Neural progenitor cell (in vitro differentiated cells): ENCODE results near the gene SH3GLB2. TPM values are rescaled to one million over a fixed set of nuclear protein-coding genes. Genes with fewer than 3 reads are reported as not detected.

Experiments
- DNase-seq: peaks from one replicate; pipeline ENCODE4 v3.0.0-alpha.2; 2016; ENCODE audit warnings: low spot score
- H2AFZ ChIP-seq: fragments of 200-600 bp; sonication (generic); replicated peaks from 2 replicates; pipeline ENCODE4 v1.6.1; 2016; ENCODE audit warnings: antibody characterized with exemption
- H3F3A ChIP-seq: fragments of 200-600 bp; sonication (generic); 2 replicates; pipeline ENCODE4 v1.6.1; 2016; ENCODE audit warnings: antibody characterized with exemption, low read depth
- H3K27ac ChIP-seq: fragments of 200-600 bp; sonication (generic); 2 replicates; pipeline ENCODE4 v1.5.1; 2016; ENCODE audit warnings: mild to moderate bottlenecking
- H3K27me3 ChIP-seq: fragments of 200-600 bp; sonication (generic); 2 replicates; pipeline ENCODE4 v1.6.1; 2016; ENCODE audit warnings: mild to moderate bottlenecking, moderate library complexity
- H3K36me3 ChIP-seq: fragments of 200-600 bp; sonication (generic); 2 replicates; pipeline ENCODE4 v1.5.1; 2016
- H3K4me1 ChIP-seq: fragments of 200-600 bp; sonication (generic); 2 replicates; pipeline ENCODE4 v1.6.1; 2016; ENCODE audit warnings: mixed run types
- H3K4me2 ChIP-seq: fragments of 200-600 bp; sonication (generic); 2 replicates; pipeline ENCODE4 v1.6.1; 2016
- H3K4me3 ChIP-seq: fragments of 200-600 bp; sonication (generic); 2 replicates; pipeline ENCODE4 v1.5.1; 2016
- H3K79me2 ChIP-seq: fragments of 200-600 bp; sonication (generic); 2 replicates; pipeline ENCODE4 v1.6.1; 2016; ENCODE audit warnings: low read depth
- H3K9ac ChIP-seq: fragments of 200-600 bp; sonication (generic); 2 replicates; pipeline ENCODE4 v1.6.1; 2016
- H3K9me3 ChIP-seq: fragments of 200-600 bp; sonication (generic); 2 replicates; pipeline ENCODE4 v1.5.1; 2016; ENCODE audit warnings: low read depth
- H4K20me1 ChIP-seq: fragments of 200-600 bp; sonication (generic); 2 replicates; pipeline ENCODE4 v1.6.1; 2016; ENCODE audit warnings: low read depth
- H3K27ac Mint-ChIP-seq: 3 replicates; pipeline ENCODE4 v1.8.0; 2021; ENCODE audit warnings: mixed read lengths
- H3K27me3 Mint-ChIP-seq: 2 replicates; pipeline ENCODE4 v1.8.0; 2022; ENCODE audit warnings: low read depth, mild to moderate bottlenecking, inconsistent platforms, moderate library complexity, mixed read lengths; ENCODE audit not compliant: insufficient read depth
- H3K36me3 Mint-ChIP-seq: 3 replicates; pipeline ENCODE4 v1.8.0; 2021; ENCODE audit warnings: mixed read lengths
- H3K4me1 Mint-ChIP-seq: 3 replicates; pipeline ENCODE4 v1.8.0; 2021; ENCODE audit warnings: mixed read lengths
- H3K4me3 Mint-ChIP-seq: 3 replicates; pipeline ENCODE4 v1.8.0; 2021; ENCODE audit warnings: mild to moderate bottlenecking, moderate library complexity, mixed read lengths
- H3K9me3 Mint-ChIP-seq: 3 replicates; pipeline ENCODE4 v1.8.0; 2020; ENCODE audit warnings: mixed read lengths
- EZH2 ChIP-seq: fragments of 200-600 bp; sonication (generic); IDR thresholded peaks from 2 replicates; pipeline ENCODE4 v1.6.1; 2017; ENCODE audit warnings: antibody characterized with exemption, mild to moderate bottlenecking, moderate library complexity
- EZH2phosphoT487 ChIP-seq: fragments of 200-600 bp; sonication (generic); IDR thresholded peaks from 2 replicates; pipeline ENCODE4 v1.6.1; 2017; ENCODE audit warnings: antibody characterized with exemption
- total RNA-seq: library from RNA; depleted of rRNA; stranded (reverse); fragments of >200 nt; gene quantifications from 2 replicates; pipeline ENCODE4 v1.2.3, GENCODE V29; 2015; ENCODE audit warnings: low replicate concordance
- TF ChIP-seq, protein P1 (sequence below): fragments of 200-600 bp; sonication (generic); IDR thresholded peaks from 2 replicates; pipeline ENCODE4 v1.5.1; 2017; ENCODE audit warnings: antibody characterized with exemption, mild to moderate bottlenecking

SH3GLB2 gene
- total RNA-seq, 1 donor from 2014 or later = 45.7 TPM

DNA sequence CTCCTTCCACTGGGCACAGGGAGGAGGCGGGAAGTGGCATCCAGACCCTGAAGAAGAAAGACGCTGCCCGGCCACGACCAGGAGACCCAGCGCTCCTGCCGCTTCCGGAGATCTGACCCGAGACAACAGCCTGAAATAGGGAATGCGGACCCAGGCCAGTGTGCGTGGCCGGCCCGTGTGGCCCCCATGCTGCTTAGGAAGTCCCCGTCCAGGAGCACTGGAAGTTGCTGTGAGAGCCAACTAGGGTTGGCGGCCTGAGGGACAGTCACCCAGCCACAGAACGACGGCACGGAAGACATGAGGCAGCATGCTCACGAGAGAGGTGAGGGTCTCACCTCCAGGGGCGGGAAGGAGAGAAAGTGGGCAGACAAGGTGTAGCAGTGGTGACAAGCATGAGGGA lies 17.0 kb downstream of the SH3GLB2 start:
- H3K27me3 ChIP-seq = no peaks in the 10 kb centered on the region
- Mint-ChIP-seq H3K9me3 (no peaks in the 10 kb centered on the region), H3K4me3 (peak overlapping the region; percentile 37), H3K36me3 (peaks cover 12% of the 10 kb centered on the region), H3K27me3 (peaks cover 9% of the 10 kb centered on the region), H3K27ac (no peak overlapping the region), H3K4me1 (peaks cover 5% of the 10 kb centered on the region)
- no peaks in the 10 kb centered on the region for H3K79me2 ChIP-seq
- no peaks in the 10 kb centered on the region for H3K36me3 ChIP-seq
- no peak overlapping the region for H2AFZ ChIP-seq
- no peak overlapping the region for H3K4me3 ChIP-seq
- peaks cover 28% of the 10 kb centered on the region for H4K20me1 ChIP-seq
- H3K9ac ChIP-seq = no peak overlapping the region
- H3F3A ChIP-seq = peaks cover 13% of the 10 kb centered on the region
- no peak for TF ChIP-seq EZH2phosphoT487
- TF ChIP-seq, protein P1, sequence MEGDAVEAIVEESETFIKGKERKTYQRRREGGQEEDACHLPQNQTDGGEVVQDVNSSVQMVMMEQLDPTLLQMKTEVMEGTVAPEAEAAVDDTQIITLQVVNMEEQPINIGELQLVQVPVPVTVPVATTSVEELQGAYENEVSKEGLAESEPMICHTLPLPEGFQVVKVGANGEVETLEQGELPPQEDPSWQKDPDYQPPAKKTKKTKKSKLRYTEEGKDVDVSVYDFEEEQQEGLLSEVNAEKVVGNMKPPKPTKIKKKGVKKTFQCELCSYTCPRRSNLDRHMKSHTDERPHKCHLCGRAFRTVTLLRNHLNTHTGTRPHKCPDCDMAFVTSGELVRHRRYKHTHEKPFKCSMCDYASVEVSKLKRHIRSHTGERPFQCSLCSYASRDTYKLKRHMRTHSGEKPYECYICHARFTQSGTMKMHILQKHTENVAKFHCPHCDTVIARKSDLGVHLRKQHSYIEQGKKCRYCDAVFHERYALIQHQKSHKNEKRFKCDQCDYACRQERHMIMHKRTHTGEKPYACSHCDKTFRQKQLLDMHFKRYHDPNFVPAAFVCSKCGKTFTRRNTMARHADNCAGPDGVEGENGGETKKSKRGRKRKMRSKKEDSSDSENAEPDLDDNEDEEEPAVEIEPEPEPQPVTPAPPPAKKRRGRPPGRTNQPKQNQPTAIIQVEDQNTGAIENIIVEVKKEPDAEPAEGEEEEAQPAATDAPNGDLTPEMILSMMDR = no peak
- TF ChIP-seq EZH2 = no peak
- H3K4me2 ChIP-seq = no peak overlapping the region
- H3K27ac ChIP-seq = no peak overlapping the region
- H3K4me1 ChIP-seq = no peaks in the 10 kb centered on the region
- DNase-seq = no peak
- H3K9me3 ChIP-seq = no peaks in the 10 kb centered on the region

DNA sequence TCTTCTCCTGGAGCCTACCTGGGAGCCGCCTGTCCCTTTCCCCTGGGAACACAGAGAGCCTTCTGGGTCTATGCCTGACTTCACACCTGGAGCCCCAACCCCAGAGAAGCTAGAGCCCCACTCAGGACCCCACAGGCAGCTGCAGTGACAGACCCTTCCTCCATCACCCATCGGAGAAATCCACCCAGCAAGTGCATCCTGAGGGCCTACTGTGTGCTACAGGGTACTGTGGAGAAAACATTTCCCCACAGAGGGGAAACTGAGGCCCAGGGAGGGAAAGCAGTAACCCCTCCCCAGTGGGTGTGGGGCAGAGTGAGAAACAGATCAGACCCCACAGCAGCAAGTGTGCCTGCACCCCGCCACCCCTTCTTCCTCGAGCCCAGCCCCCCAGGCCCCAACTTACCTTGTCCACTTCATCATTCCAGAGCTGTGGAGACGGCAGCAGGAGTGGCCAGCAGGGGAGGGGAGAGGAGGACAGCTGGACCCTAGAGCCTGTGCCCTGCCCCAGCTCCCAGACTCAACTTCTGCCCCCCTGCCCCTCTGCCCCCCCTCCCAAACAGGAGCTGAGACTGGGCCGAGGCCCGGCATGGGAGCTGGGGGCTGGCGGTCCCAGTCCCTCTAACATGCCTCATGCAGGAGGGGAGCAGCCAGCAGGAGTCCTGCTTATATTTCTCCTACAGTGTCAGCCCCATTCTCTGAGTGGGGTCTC lies 17.7 kb downstream of the SH3GLB2 start:
- no peak overlapping the region for H3K27ac Mint-ChIP-seq
- H3K27me3 Mint-ChIP-seq = peaks cover 9% of the 10 kb centered on the region
- no peaks in the 10 kb centered on the region for H3K79me2 ChIP-seq
- H3K9me3 ChIP-seq = no peaks in the 10 kb centered on the region
- no peaks in the 10 kb centered on the region for H3K36me3 ChIP-seq
- no peaks in the 10 kb centered on the region for H3K4me1 ChIP-seq
- H3K9me3 Mint-ChIP-seq = no peaks in the 10 kb centered on the region
- H3K4me1 Mint-ChIP-seq = peaks cover 5% of the 10 kb centered on the region
- H3F3A ChIP-seq = peaks cover 20% of the 10 kb centered on the region
- DNase-seq = no peak
- TF ChIP-seq EZH2 (no peak), EZH2phosphoT487 (no peak)
- TF ChIP-seq, protein P1 = no peak
- no peak overlapping the region for H3K4me2 ChIP-seq
- peaks cover 12% of the 10 kb centered on the region for H3K36me3 Mint-ChIP-seq
- H3K27ac ChIP-seq = no peak overlapping the region
- H3K4me3 Mint-ChIP-seq = no peak overlapping the region
- no peaks in the 10 kb centered on the region for H3K27me3 ChIP-seq
- H2AFZ ChIP-seq = no peak overlapping the region
- no peak overlapping the region for H3K9ac ChIP-seq
- peaks cover 28% of the 10 kb centered on the region for H4K20me1 ChIP-seq
- H3K4me3 ChIP-seq = no peak overlapping the region

DNA sequence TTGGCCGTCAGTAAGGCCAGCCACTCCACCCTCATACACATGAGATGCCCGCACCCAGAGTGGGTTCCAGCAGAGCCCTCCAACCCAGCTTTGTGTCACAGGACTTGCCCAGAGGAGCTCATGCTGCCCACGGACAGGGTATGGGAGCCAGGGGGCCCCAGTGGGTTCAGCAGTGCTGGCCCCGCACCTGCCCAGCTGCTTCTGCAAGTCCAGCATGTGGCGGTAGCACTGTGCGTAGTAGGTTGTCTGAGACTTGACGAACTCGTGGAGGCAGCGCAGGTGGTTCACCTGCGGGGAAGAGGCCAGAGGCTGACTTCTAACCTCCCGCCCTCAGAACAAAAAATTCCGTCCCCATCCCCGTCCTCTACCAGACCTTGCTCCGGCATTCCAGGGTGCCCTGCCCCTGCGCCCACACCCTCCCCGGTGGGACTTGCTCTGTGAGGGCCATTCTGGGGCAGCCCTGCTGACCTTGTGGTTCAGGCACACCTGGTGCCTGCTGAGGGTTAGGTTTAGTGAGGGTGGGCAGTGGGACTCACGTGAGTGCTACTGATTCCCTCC lies 18.5 kb downstream of the SH3GLB2 start:
- Histone ChIP-seq H3K27ac (no peak overlapping the region), H3K4me2 (no peak overlapping the region), H3K9ac (no peak overlapping the region), H3K9me3 (no peaks in the 10 kb centered on the region), H2AFZ (no peak overlapping the region), H3F3A (peaks cover 21% of the 10 kb centered on the region), H3K36me3 (no peaks in the 10 kb centered on the region), H3K4me3 (no peak overlapping the region), H3K79me2 (no peaks in the 10 kb centered on the region), H3K27me3 (no peaks in the 10 kb centered on the region), H4K20me1 (peaks cover 28% of the 10 kb centered on the region), H3K4me1 (no peaks in the 10 kb centered on the region)
- no peak overlapping the region for H3K4me3 Mint-ChIP-seq
- no peak for DNase-seq
- peaks cover 14% of the 10 kb centered on the region for H3K36me3 Mint-ChIP-seq
- H3K4me1 Mint-ChIP-seq = peaks cover 5% of the 10 kb centered on the region
- no peaks in the 10 kb centered on the region for H3K9me3 Mint-ChIP-seq
- TF ChIP-seq EZH2 = no peak
- TF ChIP-seq, protein P1 = no peak
- H3K27ac Mint-ChIP-seq = no peak overlapping the region
- peaks cover 9% of the 10 kb centered on the region for H3K27me3 Mint-ChIP-seq
